B cell (primary cell): ENCODE data around the gene HOXC9. TPM values are rescaled to one million over a fixed set of nuclear protein-coding genes. Genes with fewer than 3 reads are reported as not detected.

Experiments
- ATAC-seq: fragments of 200-7000 bp; cut with Tn5 transposase; one replicate; pipeline ENCODE4 v1.10.0; 2021; ENCODE audit warnings: low read depth, mild to moderate bottlenecking, moderate number of reproducible peaks, moderate library complexity
- CTCF ChIA-PET: fragments of 350-600 bp; sonication (Branson Sonifier 250); formaldehyde crosslinking; loops from one replicate; lab custom pipeline; 2021; ENCODE audit warnings: antibody characterized with exemption, inconsistent platforms; lab: Charles Lee
- POLR2A ChIA-PET: fragments of 350-600 bp; sonication (Branson Sonifier 250); formaldehyde crosslinking; loops from one replicate; lab custom pipeline; 2021; ENCODE audit warnings: antibody characterized with exemption; lab: Charles Lee
- DNase-seq: peaks from one replicate; pipeline ENCODE4 v3.0.0; 2013
- H2AFZ ChIP-seq: 2 replicates; pipeline ENCODE4 v1.6.1; 2012; ENCODE audit warnings: mild to moderate bottlenecking, low read depth, low read length; ENCODE audit not compliant: insufficient read depth, poor library complexity, severe bottlenecking
- H3K27ac ChIP-seq, 2 donors: 1 replicate in 1 of 2; 2 replicates in 1 of 2; pipeline ENCODE4 v1.5.1; 2012 to 2013; ENCODE audit warnings: low read length in 2 of 2, mild to moderate bottlenecking in 2 of 2, moderate library complexity in 1 of 2
- H3K27me3 ChIP-seq, 4 experiments: fragments of 200-600 bp in 1 of 4; sonication (generic) in 1 of 4; replicated peaks in 1 of 4; 1 replicate in 2 of 4; 2 replicates in 2 of 4; pipeline versions ENCODE4 v1.6.1 to v1.7.0; 2013 to 2016; ENCODE audit warnings: low read length in 3 of 4, mild to moderate bottlenecking in 2 of 4, mixed read lengths in 1 of 4, moderate library complexity in 1 of 4; ENCODE audit not compliant: insufficient read depth in 4 of 4, control insufficient read depth in 3 of 4; ENCODE audit errors: control extremely low read depth in 1 of 4
- H3K36me3 ChIP-seq, 2 experiments: replicated peaks in 1 of 2; 1 replicate in 1 of 2; 2 replicates in 1 of 2; pipeline versions ENCODE4 v1.6.1 to v1.7.1; 2013; ENCODE audit warnings: low read length in 1 of 2; ENCODE audit not compliant: insufficient read depth in 2 of 2, control insufficient read depth in 1 of 2; ENCODE audit errors: control extremely low read depth in 1 of 2, extremely low read depth in 1 of 2
- H3K4me1 ChIP-seq, 2 donors: fragments of 200-600 bp in 1 of 2; sonication (generic) in 1 of 2; 1 replicate in 1 of 2; 2 replicates in 1 of 2; pipeline versions ENCODE4 v1.5.1 to v1.6.1; 2013 to 2017; ENCODE audit warnings: low read length in 2 of 2; ENCODE audit not compliant: control insufficient read depth in 2 of 2, insufficient read depth in 2 of 2
- H3K4me2 ChIP-seq: replicated peaks from 2 replicates; pipeline ENCODE3; 2012; ENCODE audit warnings: mild to moderate bottlenecking, low read depth, low read length; ENCODE audit not compliant: poor library complexity, severe bottlenecking
- H3K4me3 ChIP-seq, 5 experiments: fragments of 200-600 bp in 1 of 5; sonication (generic) in 1 of 5; 1 replicate in 3 of 5; 2 replicates in 2 of 5; pipeline versions ENCODE4 v1.5.1 to v1.7.0; 2011 to 2016; ENCODE audit warnings: low read length in 4 of 5, mild to moderate bottlenecking in 4 of 5, low read depth in 2 of 5, control low read depth in 1 of 5, moderate library complexity in 1 of 5; ENCODE audit not compliant: insufficient read depth in 1 of 5; ENCODE audit errors: control extremely low read depth in 1 of 5, extremely low read depth in 1 of 5
- H3K79me2 ChIP-seq: fragments of 200-600 bp; sonication (generic); one replicate; pipeline ENCODE4 v1.6.0; 2016; ENCODE audit warnings: low read length; ENCODE audit not compliant: control insufficient read depth, insufficient read depth
- H3K9ac ChIP-seq: fragments of 200-600 bp; sonication (generic); 2 replicates; pipeline ENCODE4 v1.6.1; 2017; ENCODE audit warnings: mild to moderate bottlenecking, low read length, moderate library complexity
- H3K9me3 ChIP-seq, 3 donors: one replicate each; pipeline versions ENCODE4 v1.6.1 to v1.7.1; 2013; ENCODE audit warnings: low read length in 2 of 3; ENCODE audit not compliant: control insufficient read depth in 2 of 3, insufficient read depth in 1 of 3; ENCODE audit errors: control extremely low read depth in 1 of 3
- H4K20me1 ChIP-seq: 2 replicates; pipeline ENCODE4 v1.6.0; 2012; ENCODE audit warnings: mild to moderate bottlenecking, low read length; ENCODE audit not compliant: insufficient read depth, control insufficient read depth, poor library complexity, severe bottlenecking
- H3K27ac Mint-ChIP-seq: one replicate; pipeline ENCODE4 v1.8.0; 2021; ENCODE audit warnings: mixed read lengths
- H3K27me3 Mint-ChIP-seq: one replicate; pipeline ENCODE4 v1.8.0; 2021; ENCODE audit warnings: mixed read lengths
- H3K4me1 Mint-ChIP-seq: one replicate; pipeline ENCODE4 v1.8.0; 2021; ENCODE audit warnings: mixed read lengths
- H3K4me3 Mint-ChIP-seq: one replicate; pipeline ENCODE4 v1.8.0; 2021; ENCODE audit warnings: mixed read lengths
- H3K9me3 Mint-ChIP-seq: one replicate; pipeline ENCODE4 v1.8.0; 2022; ENCODE audit warnings: mixed read lengths; ENCODE audit not compliant: insufficient read depth
- EZH2 ChIP-seq: IDR thresholded peaks from 2 replicates; pipeline ENCODE4 v1.6.1; 2012; ENCODE audit warnings: borderline replicate concordance, low read depth, mild to moderate bottlenecking, moderate library complexity, low read length; ENCODE audit not compliant: insufficient read depth, poor library complexity, severe bottlenecking
- WGBS: methylation state at CpG from one replicate; pipeline ENCODE4 v1.1.5; 2013; ENCODE audit warnings: missing lambda C conversion rate; ENCODE audit not compliant: insufficient coverage; 5-methylcytosine and 5-hydroxymethylcytosine counted together
- intact Hi-C: fragments of 100-400 bp; cut with micrococcal nuclease; formaldehyde crosslinking; loops from one replicate; pipeline ENCODE4 v1.10.0; 2022
- polyA plus RNA-seq: library from polyadenylated mRNA; depleted of rRNA; stranded (reverse); fragments of >200 nt; gene quantifications from 2 replicates; pipeline ENCODE4 v1.2.3, GENCODE V29; 2012
- total RNA-seq, 2 donors: library from RNA; stranded (reverse); fragments of 120-200 nt in 1 of 2; gene quantifications; 1 replicate in 1 of 2; 2 replicates in 1 of 2; pipeline versions ENCODE4 v1.2.3 to v1.2.4, GENCODE V29; 2013 to 2022
- TF ChIP-seq, protein P1 (sequence below): fragments of 200-600 bp; IDR thresholded peaks from one replicate; pipeline ENCODE4 v1.8.0; 2022; ENCODE audit warnings: antibody characterized with exemption, mild to moderate bottlenecking

Gene HOXC9
- total and polyA plus RNA-seq, 2 donors (not counting 1 experiment from before 2014, with no cell fraction given): not detected

DNA sequence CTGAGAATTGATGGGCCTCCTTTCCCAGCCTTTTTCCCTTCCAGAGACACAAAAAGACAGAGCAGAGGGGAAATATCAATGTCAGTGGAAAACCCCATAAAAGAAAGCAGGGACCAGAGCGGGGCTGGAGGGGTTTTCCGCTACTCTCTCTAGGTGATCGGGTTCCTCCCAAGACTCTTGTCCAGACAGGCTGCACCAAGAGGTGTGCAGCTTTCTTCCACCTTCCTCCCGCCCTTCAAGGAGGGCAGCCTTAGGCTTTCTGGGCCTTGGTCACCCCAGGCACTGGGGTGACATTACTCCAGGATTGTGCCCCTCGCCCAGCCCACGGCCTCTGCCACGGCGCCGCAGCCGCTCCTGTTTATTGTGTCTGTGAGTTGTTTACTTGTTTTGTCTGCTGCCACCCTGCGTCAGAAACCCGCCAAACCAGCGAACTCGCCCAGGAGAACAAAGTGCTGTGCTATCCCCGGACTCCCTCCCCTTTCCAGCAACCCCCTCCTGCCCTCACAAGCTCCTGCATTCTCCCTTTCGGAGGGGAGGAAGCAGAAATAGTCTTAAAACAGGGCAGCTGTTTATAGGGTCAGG is 21.6 kb downstream of the HOXC9 start:
- no peaks in the 10 kb centered on the region for H3K9me3 Mint-ChIP-seq
- H3K9ac ChIP-seq: no peak overlapping the region
- H3K4me2 ChIP-seq: no peak overlapping the region

More for the DNA sequence above, 21.6 kb downstream of the HOXC9 start:
- H3K79me2 ChIP-seq: no peaks in the 10 kb centered on the region
- no peak overlapping the region for H3K4me3 ChIP-seq
- no peaks in the 10 kb centered on the region for H4K20me1 ChIP-seq
- Mint-ChIP-seq H3K4me1 (peaks cover 22% of the 10 kb centered on the region), H3K4me3 (no peak overlapping the region), H3K27me3 (peaks cover 60% of the 10 kb centered on the region), H3K27ac (peak overlapping the region; percentile 28)
- H3K27ac ChIP-seq: no peak overlapping the region
- TF ChIP-seq EZH2: no peak
- TF ChIP-seq, protein P1, sequence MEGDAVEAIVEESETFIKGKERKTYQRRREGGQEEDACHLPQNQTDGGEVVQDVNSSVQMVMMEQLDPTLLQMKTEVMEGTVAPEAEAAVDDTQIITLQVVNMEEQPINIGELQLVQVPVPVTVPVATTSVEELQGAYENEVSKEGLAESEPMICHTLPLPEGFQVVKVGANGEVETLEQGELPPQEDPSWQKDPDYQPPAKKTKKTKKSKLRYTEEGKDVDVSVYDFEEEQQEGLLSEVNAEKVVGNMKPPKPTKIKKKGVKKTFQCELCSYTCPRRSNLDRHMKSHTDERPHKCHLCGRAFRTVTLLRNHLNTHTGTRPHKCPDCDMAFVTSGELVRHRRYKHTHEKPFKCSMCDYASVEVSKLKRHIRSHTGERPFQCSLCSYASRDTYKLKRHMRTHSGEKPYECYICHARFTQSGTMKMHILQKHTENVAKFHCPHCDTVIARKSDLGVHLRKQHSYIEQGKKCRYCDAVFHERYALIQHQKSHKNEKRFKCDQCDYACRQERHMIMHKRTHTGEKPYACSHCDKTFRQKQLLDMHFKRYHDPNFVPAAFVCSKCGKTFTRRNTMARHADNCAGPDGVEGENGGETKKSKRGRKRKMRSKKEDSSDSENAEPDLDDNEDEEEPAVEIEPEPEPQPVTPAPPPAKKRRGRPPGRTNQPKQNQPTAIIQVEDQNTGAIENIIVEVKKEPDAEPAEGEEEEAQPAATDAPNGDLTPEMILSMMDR: no peak
- POLR2A ChIA-PET: no interaction called here
- CTCF ChIA-PET: interaction anchor here (1.3 to 1.6 kb wide), 3 partner anchors 11 to 186 kb away, joined by 4 to 6 read pairs (median 5); partner anchors contain the start of gene HOXC5
- 40% methylated on average over 9 of the region's 16 CpGs for WGBS
- H3K36me3 ChIP-seq: no peaks in the 10 kb centered on the region
- peak; percentile 52 for DNase-seq
- intact Hi-C loops: no loop called here
- ATAC-seq: no peak
- peaks cover 19 to 27% of the 10 kb centered on the region in 2 donors for H3K4me1 ChIP-seq
- peaks cover 0 to 27% (median 0%) of the 10 kb centered on the region in 3 donors for H3K9me3 ChIP-seq
- H3K27me3 ChIP-seq: peaks cover 0 to 91% (median 69%) of the 10 kb centered on the region in 4 experiments
- H2AFZ ChIP-seq: no peak overlapping the region
